SK-N-SH (cell line): ENCODE measurements around the gene SORCS3. TPM values are rescaled to one million over a fixed set of nuclear protein-coding genes. Genes with fewer than 3 reads are reported as not detected.

ENCODE experiments used
- CTCF ChIA-PET: fragments of 300-600, 350-600 bp; formaldehyde crosslinking; extraction: SDS; loops from one replicate; lab custom pipeline; 2021; lab: Yijun Ruan, JAX
- POLR2A ChIA-PET: fragments of 350-600 bp; sonication (Branson Sonifier 250); formaldehyde crosslinking; extraction: SDS; loops from one replicate; lab custom pipeline; 2020; ENCODE audit warnings: antibody characterized with exemption, inconsistent platforms; lab: Yijun Ruan, JAX
- DNase-seq: peaks from one replicate; pipeline ENCODE4 v3.0.0; 2012
- H2AFZ ChIP-seq: fragments of 200-600 bp; sonication (generic); 2 replicates; pipeline ENCODE4 v1.8.1; 2016; ENCODE audit warnings: antibody characterized with exemption, mild to moderate bottlenecking, low read depth
- H3F3A ChIP-seq: fragments of 200-600 bp; sonication (generic); replicated peaks from 2 replicates; pipeline ENCODE3; 2016; ENCODE audit warnings: antibody characterized with exemption, mild to moderate bottlenecking; ENCODE audit not compliant: insufficient read depth
- H3K27ac ChIP-seq, 2 experiments: fragments of 200-500 bp in 1 of 2; fragments of 200-600 bp in 1 of 2; sonication (Bioruptor generic) in 1 of 2; sonication (generic), shearing (Covaris generic) in 1 of 2; 2 replicates each; pipeline versions ENCODE4 v1.5.1 to v1.6.1; 2014 to 2016; ENCODE audit warnings: low read depth in 2 of 2, inconsistent platforms in 1 of 2, low read length in 1 of 2, mild to moderate bottlenecking in 1 of 2, mixed read lengths in 1 of 2
- H3K27me3 ChIP-seq: fragments of 200-600 bp; sonication (generic), shearing (Covaris generic); 2 replicates; pipeline ENCODE4 v1.6.1; 2016; ENCODE audit warnings: mixed run types; ENCODE audit not compliant: insufficient read depth
- H3K36me3 ChIP-seq, 2 experiments: fragments of 200-500 bp in 1 of 2; fragments of 200-600 bp in 1 of 2; sonication (Bioruptor generic) in 1 of 2; sonication (generic) in 1 of 2; replicated peaks in 1 of 2; 2 replicates each; pipeline versions ENCODE3 to v1.5.1; 2014 to 2016; ENCODE audit warnings: low read length in 1 of 2, mild to moderate bottlenecking in 1 of 2; ENCODE audit not compliant: insufficient read depth in 2 of 2, control insufficient read depth in 1 of 2
- H3K4me1 ChIP-seq, 2 experiments: fragments of 200-500 bp in 1 of 2; fragments of 200-600 bp in 1 of 2; sonication (Bioruptor generic) in 1 of 2; sonication (generic), shearing (Covaris generic) in 1 of 2; 2 replicates each; pipeline versions ENCODE4 v1.5.1 to v1.6.1; 2014 to 2016; ENCODE audit warnings: low read depth in 1 of 2, low read length in 1 of 2, mixed run types in 1 of 2; ENCODE audit not compliant: insufficient read depth in 2 of 2, control insufficient read depth in 1 of 2
- H3K4me2 ChIP-seq: fragments of 200-600 bp; sonication (generic), shearing (Covaris generic); 2 replicates; pipeline ENCODE4 v1.6.1; 2017; ENCODE audit warnings: mixed run types
- H3K4me3 ChIP-seq, 2 experiments: fragments of 200-500 bp in 1 of 2; fragments of 200-600 bp in 1 of 2; sonication (Bioruptor generic) in 1 of 2; sonication (generic), shearing (Covaris generic) in 1 of 2; 2 replicates each; pipeline versions ENCODE4 v1.5.1 to v1.8.1; 2014 to 2016; ENCODE audit warnings: low read depth in 2 of 2, inconsistent platforms in 1 of 2, low read length in 1 of 2, mild to moderate bottlenecking in 1 of 2, mixed read lengths in 1 of 2, moderate library complexity in 1 of 2
- H3K79me2 ChIP-seq: fragments of 200-600 bp; sonication (generic); 2 replicates; pipeline ENCODE4 v1.8.1; 2017; ENCODE audit warnings: mild to moderate bottlenecking; ENCODE audit not compliant: insufficient read depth
- H3K9ac ChIP-seq: fragments of 200-600 bp; sonication (generic); 2 replicates; pipeline ENCODE4 v1.6.1; 2017; ENCODE audit warnings: mixed run types
- H3K9me2 ChIP-seq: fragments of 200-600 bp; sonication (generic); 2 replicates; pipeline ENCODE4 v1.6.1; 2017; ENCODE audit warnings: mixed run types
- H3K9me3 ChIP-seq: fragments of 200-600 bp; sonication (generic); 2 replicates; pipeline ENCODE4 v1.6.1; 2017; ENCODE audit warnings: mixed run types, mild to moderate bottlenecking, moderate library complexity
- H4K20me1 ChIP-seq: fragments of 200-600 bp; sonication (generic); 2 replicates; pipeline ENCODE4 v1.6.1; 2017; ENCODE audit warnings: mild to moderate bottlenecking, mixed run types; ENCODE audit not compliant: insufficient read depth
- FOXJ3 ChIP-seq: sonication (generic); formaldehyde crosslinking; IDR thresholded peaks from 2 replicates; pipeline ENCODE4 v1.5.1; 2020; ENCODE audit warnings: mild to moderate bottlenecking, missing genetic modification reagents
- FOXM1 ChIP-seq: IDR thresholded peaks from 2 replicates; pipeline ENCODE4 v1.4.0; 2012; ENCODE audit warnings: low read depth, mild to moderate bottlenecking
- GABPA ChIP-seq: IDR thresholded peaks from 2 replicates; pipeline ENCODE4 v1.4.0; 2012; ENCODE audit warnings: low read depth, mild to moderate bottlenecking
- GATA2 ChIP-seq: sonication (generic); formaldehyde crosslinking; IDR thresholded peaks from 2 replicates; pipeline ENCODE4 v1.5.0; 2020; ENCODE audit warnings: mild to moderate bottlenecking, missing genetic modification reagents
- JUND ChIP-seq: IDR thresholded peaks from 2 replicates; pipeline ENCODE4 v1.4.0; 2012
- MEF2A ChIP-seq: IDR thresholded peaks from 2 replicates; pipeline ENCODE4 v1.4.0; 2012; ENCODE audit warnings: low read depth, borderline replicate concordance
- MXI1 ChIP-seq: IDR thresholded peaks from 2 replicates; pipeline ENCODE4 v1.6.1; 2012; ENCODE audit warnings: mild to moderate bottlenecking, low read depth, low read length, improper control_type of control experiment
- NRF1 ChIP-seq: IDR thresholded peaks from 2 replicates; pipeline ENCODE4 v1.6.1; 2012; ENCODE audit warnings: low read depth, mild to moderate bottlenecking, low read length
- RFX5 ChIP-seq: IDR thresholded peaks from 2 replicates; pipeline ENCODE4 v1.6.1; 2012; ENCODE audit warnings: mild to moderate bottlenecking, improper control_type of control experiment, low read length
- RXRA ChIP-seq: IDR thresholded peaks from 2 replicates; pipeline ENCODE4 v1.4.0; 2012; ENCODE audit warnings: low read depth, mild to moderate bottlenecking, borderline replicate concordance
- SMC3 ChIP-seq: IDR thresholded peaks from 2 replicates; pipeline ENCODE4 v1.6.1; 2012; ENCODE audit warnings: low read depth, low read length, improper control_type of control experiment
- TAF1 ChIP-seq: IDR thresholded peaks from 2 replicates; pipeline ENCODE4 v1.6.1; 2012; ENCODE audit warnings: low read depth, mild to moderate bottlenecking, low read length, moderate library complexity, borderline replicate concordance
- TCF12 ChIP-seq: IDR thresholded peaks from 2 replicates; pipeline ENCODE4 v1.4.0; 2012
- TEAD4 ChIP-seq: IDR thresholded peaks from 2 replicates; pipeline ENCODE4 v1.4.0; 2012; ENCODE audit warnings: mild to moderate bottlenecking, borderline replicate concordance; ENCODE audit not compliant: insufficient read depth
- YY1 ChIP-seq: IDR thresholded peaks from 2 replicates; pipeline ENCODE4 v1.4.0; 2012; ENCODE audit warnings: low read depth, mild to moderate bottlenecking
- WGBS: methylation state at CpG from one replicate; pipeline ENCODE4 v1.1.6; 2017; ENCODE audit warnings: low lambda C conversion rate; 5-methylcytosine and 5-hydroxymethylcytosine counted together
- polyA plus RNA-seq, 3 experiments: library from polyadenylated mRNA; depleted of rRNA; stranded (reverse); fragments of >200 nt; gene quantifications; 2 replicates each; pipeline ENCODE4 v1.2.3, GENCODE V29; 2012
- TF ChIP-seq, protein P1 (sequence below): IDR thresholded peaks from 2 replicates; pipeline ENCODE4 v1.6.1; 2012; ENCODE audit warnings: mild to moderate bottlenecking, low read depth, low read length, moderate library complexity
- TF ChIP-seq, protein P2 (sequence below): fragments of 150-350 bp; IDR thresholded peaks from 2 replicates; pipeline ENCODE4 v1.6.1; 2017; ENCODE audit warnings: antibody characterized with exemption, low read length, low read depth, borderline replicate concordance
- TF ChIP-seq, protein P3 (sequence below): IDR thresholded peaks from 2 replicates; pipeline ENCODE4 v1.4.0; 2012; ENCODE audit warnings: low read depth, borderline replicate concordance

SORCS3 gene
- polyA plus RNA-seq, 1 of the 3 experiments (the other 2 are of a cell fraction): not detected

DNA sequence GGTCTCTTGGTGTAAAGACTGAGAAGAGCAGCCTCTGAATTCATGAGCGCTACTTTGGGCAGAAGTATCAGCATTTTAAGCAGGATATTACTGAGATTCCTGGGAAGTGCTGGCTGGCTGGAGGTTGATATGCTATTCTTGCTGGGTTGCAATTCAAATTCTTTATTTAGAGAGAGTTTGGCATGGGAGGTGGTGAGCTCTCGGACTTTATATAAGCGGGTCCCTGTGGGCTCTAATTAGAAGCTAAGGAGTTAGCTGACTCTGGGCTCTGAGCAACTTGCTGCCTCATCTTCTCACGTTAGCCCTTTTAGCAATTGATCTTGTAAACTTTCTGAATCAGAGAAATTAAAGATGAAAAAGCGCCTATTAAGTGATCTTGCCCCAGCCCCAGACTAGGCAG is 430.9 kb downstream of the SORCS3 start:
- no peaks in the 10 kb centered on the region for H3K9me2 ChIP-seq
- no peaks in the 10 kb centered on the region for H3K79me2 ChIP-seq
- H3K9me3 ChIP-seq: no peaks in the 10 kb centered on the region; the same call in 1 of the 2 replicates
- H4K20me1 ChIP-seq: no peaks in the 10 kb centered on the region
- no peak overlapping the region for H3K4me2 ChIP-seq
- H3K27ac ChIP-seq: no peak overlapping the region
- CTCF ChIA-PET: no interaction called here
- WGBS: 41% methylated on average over 5 of the region's 5 CpGs
- no peak overlapping the region for H2AFZ ChIP-seq
- POLR2A ChIA-PET: no interaction called here
- no peaks in the 10 kb centered on the region for H3F3A ChIP-seq
- H3K4me3 ChIP-seq: no peak overlapping the region
- H3K9ac ChIP-seq: no peak overlapping the region
- H3K27me3 ChIP-seq: no peaks in the 10 kb centered on the region
- no peaks in the 10 kb centered on the region for H3K36me3 ChIP-seq
- TF ChIP-seq, protein P1, sequence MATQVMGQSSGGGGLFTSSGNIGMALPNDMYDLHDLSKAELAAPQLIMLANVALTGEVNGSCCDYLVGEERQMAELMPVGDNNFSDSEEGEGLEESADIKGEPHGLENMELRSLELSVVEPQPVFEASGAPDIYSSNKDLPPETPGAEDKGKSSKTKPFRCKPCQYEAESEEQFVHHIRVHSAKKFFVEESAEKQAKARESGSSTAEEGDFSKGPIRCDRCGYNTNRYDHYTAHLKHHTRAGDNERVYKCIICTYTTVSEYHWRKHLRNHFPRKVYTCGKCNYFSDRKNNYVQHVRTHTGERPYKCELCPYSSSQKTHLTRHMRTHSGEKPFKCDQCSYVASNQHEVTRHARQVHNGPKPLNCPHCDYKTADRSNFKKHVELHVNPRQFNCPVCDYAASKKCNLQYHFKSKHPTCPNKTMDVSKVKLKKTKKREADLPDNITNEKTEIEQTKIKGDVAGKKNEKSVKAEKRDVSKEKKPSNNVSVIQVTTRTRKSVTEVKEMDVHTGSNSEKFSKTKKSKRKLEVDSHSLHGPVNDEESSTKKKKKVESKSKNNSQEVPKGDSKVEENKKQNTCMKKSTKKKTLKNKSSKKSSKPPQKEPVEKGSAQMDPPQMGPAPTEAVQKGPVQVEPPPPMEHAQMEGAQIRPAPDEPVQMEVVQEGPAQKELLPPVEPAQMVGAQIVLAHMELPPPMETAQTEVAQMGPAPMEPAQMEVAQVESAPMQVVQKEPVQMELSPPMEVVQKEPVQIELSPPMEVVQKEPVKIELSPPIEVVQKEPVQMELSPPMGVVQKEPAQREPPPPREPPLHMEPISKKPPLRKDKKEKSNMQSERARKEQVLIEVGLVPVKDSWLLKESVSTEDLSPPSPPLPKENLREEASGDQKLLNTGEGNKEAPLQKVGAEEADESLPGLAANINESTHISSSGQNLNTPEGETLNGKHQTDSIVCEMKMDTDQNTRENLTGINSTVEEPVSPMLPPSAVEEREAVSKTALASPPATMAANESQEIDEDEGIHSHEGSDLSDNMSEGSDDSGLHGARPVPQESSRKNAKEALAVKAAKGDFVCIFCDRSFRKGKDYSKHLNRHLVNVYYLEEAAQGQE: no peak
- TF ChIP-seq TCF12 (no peak), TAF1 (no peak), MXI1 (no peak), NRF1 (no peak), GATA2 (no peak), FOXJ3 (CRISPR knock-in tag) (no peak), YY1 (no peak), TEAD4 (no peak), FOXM1 (no peak), RFX5 (no peak), SMC3 (no peak), JUND (no peak), RXRA (no peak), GABPA (no peak), MEF2A (no peak)
- TF ChIP-seq, protein P2, sequence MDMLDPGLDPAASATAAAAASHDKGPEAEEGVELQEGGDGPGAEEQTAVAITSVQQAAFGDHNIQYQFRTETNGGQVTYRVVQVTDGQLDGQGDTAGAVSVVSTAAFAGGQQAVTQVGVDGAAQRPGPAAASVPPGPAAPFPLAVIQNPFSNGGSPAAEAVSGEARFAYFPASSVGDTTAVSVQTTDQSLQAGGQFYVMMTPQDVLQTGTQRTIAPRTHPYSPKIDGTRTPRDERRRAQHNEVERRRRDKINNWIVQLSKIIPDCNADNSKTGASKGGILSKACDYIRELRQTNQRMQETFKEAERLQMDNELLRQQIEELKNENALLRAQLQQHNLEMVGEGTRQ: no peak
- TF ChIP-seq, protein P3, sequence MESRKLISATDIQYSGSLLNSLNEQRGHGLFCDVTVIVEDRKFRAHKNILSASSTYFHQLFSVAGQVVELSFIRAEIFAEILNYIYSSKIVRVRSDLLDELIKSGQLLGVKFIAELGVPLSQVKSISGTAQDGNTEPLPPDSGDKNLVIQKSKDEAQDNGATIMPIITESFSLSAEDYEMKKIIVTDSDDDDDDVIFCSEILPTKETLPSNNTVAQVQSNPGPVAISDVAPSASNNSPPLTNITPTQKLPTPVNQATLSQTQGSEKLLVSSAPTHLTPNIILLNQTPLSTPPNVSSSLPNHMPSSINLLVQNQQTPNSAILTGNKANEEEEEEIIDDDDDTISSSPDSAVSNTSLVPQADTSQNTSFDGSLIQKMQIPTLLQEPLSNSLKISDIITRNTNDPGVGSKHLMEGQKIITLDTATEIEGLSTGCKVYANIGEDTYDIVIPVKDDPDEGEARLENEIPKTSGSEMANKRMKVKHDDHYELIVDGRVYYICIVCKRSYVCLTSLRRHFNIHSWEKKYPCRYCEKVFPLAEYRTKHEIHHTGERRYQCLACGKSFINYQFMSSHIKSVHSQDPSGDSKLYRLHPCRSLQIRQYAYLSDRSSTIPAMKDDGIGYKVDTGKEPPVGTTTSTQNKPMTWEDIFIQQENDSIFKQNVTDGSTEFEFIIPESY: no peak
- no peak for DNase-seq
- no peaks in the 10 kb centered on the region for H3K4me1 ChIP-seq
